ENCODE results near the gene PTPRT. TPM values are rescaled to one million over a fixed set of nuclear protein-coding genes. Genes with fewer than 3 reads are reported as not detected.
A peak's percentile ranks its signal among the peaks of the same experiment; 100 is the strongest.

The PTPRT gene
- 1 to 10 TPM in 2 of 4 donors, under 1 TPM in 2; 0.67 to 2.5 (median 1.0) TPM for total RNA-seq

- peak within 1 kb of the TSS in 1 of 4 donors; percentile 5 for H3K4me3 ChIP-seq
- DNase-seq, result no peak
- H3K27me3 ChIP-seq, result peaks cover 0 to 12% of the 10 kb centered on the region in 2 donors
- no peak for TF ChIP-seq POLR2A (IDR thresholded peaks at IDR 0.05)
- no peak for TF ChIP-seq CTCF (IDR thresholded peaks at IDR 0.05)
- peaks cover 0 to 13% (median 0%) of the 10 kb centered on the region in 4 donors for H3K4me1 ChIP-seq
- H3K27ac ChIP-seq, result no peak within 1 kb of the TSS
- H3K9me3 ChIP-seq, result no peaks in the 10 kb centered on the region
- H3K36me3 ChIP-seq, result no peaks in the 10 kb centered on the region
Observed at GRCh38 chr20:43189554-43190331, at the start of gene PTPRT. PTPRT (minus strand) TSS chr20:43189906; CDS start chr20:43189733, 173 bp downstream.

- H3K9me3 ChIP-seq, result no peaks in the 10 kb centered on the region
- H3K4me1 ChIP-seq, result no peaks in the 10 kb centered on the region
- DNase-seq, result no peak
- TF ChIP-seq POLR2A (IDR thresholded peaks at IDR 0.05) (no peak), CTCF (IDR thresholded peaks at IDR 0.05) (no peak)
- no peaks in the 10 kb centered on the region for H3K36me3 ChIP-seq
- H3K27ac ChIP-seq, result no peak overlapping the region
- H3K27me3 ChIP-seq, result no peaks in the 10 kb centered on the region
- no peak overlapping the region for H3K4me3 ChIP-seq
Observed at GRCh38 chr20:43238833-43239232, 49.1 kb upstream of the PTPRT start.

- no peak overlapping the region for H3K27ac ChIP-seq
- no peak for DNase-seq
- no peak for TF ChIP-seq CTCF (IDR thresholded peaks at IDR 0.05)
- no peak for TF ChIP-seq POLR2A (IDR thresholded peaks at IDR 0.05)
- no peaks in the 10 kb centered on the region for H3K9me3 ChIP-seq
- no peaks in the 10 kb centered on the region for H3K4me1 ChIP-seq
- no peaks in the 10 kb centered on the region for H3K27me3 ChIP-seq
- H3K4me3 ChIP-seq, result no peak overlapping the region
- H3K36me3 ChIP-seq, result no peaks in the 10 kb centered on the region
Observed at GRCh38 chr20:43238266-43238665, 48.6 kb upstream of the PTPRT start.

GRCh38 chr20:43237651-43238168 is 48.0 kb upstream of the PTPRT start:
- no peaks in the 10 kb centered on the region for H3K4me1 ChIP-seq
- no peaks in the 10 kb centered on the region for H3K36me3 ChIP-seq
- no peak for DNase-seq
- no peak for TF ChIP-seq CTCF (IDR thresholded peaks at IDR 0.05)
- TF ChIP-seq POLR2A (IDR thresholded peaks at IDR 0.05), result no peak
- H3K27ac ChIP-seq, result no peak overlapping the region
- H3K9me3 ChIP-seq, result no peaks in the 10 kb centered on the region
- no peak overlapping the region for H3K4me3 ChIP-seq
- H3K27me3 ChIP-seq, result no peaks in the 10 kb centered on the region

- TF ChIP-seq CTCF (IDR thresholded peaks at IDR 0.05) (no peak), POLR2A (IDR thresholded peaks at IDR 0.05) (no peak)
- H3K4me3 ChIP-seq, result no peak overlapping the region
- H3K9me3 ChIP-seq, result no peaks in the 10 kb centered on the region
- no peaks in the 10 kb centered on the region for H3K27me3 ChIP-seq
- no peaks in the 10 kb centered on the region for H3K36me3 ChIP-seq
- no peaks in the 10 kb centered on the region for H3K4me1 ChIP-seq
- no peak overlapping the region for H3K27ac ChIP-seq
- no peak for DNase-seq
Observed at GRCh38 chr20:43235998-43236397, 46.3 kb upstream of the PTPRT start.

Data from Peyer's patch (tissue), 4 donors.